Upper lobe of left lung (tissue), 6 donors: Measurements from ENCODE around the gene AMZ1. TPM values are rescaled to one million over a fixed set of nuclear protein-coding genes. Genes with fewer than 3 reads are reported as not detected.
A peak's percentile ranks its signal among the peaks of the same experiment; 100 is the strongest.

Experiments
- ATAC-seq, 2 donors: fragments of 200-7000 bp; cut with Tn5 transposase; one replicate each; pipeline ENCODE4 v1.9.1; 2022; ENCODE audit warnings: mild to moderate bottlenecking in 2 of 2, moderate library complexity in 2 of 2; ENCODE audit not compliant: low FRiP score in 2 of 2
- DNase-seq, 2 donors: peaks; one replicate each; pipeline ENCODE4 v3.0.0-alpha.2; 2019 to 2020
- H3K27ac ChIP-seq, 4 donors: fragments of 200-600 bp; sonication (generic); one replicate each; pipeline ENCODE4 v1.5.1; 2016 to 2019
- H3K27me3 ChIP-seq, 4 donors: fragments of 200-600 bp; sonication (generic); one replicate each; pipeline ENCODE4 v1.5.1; 2017 to 2019
- H3K36me3 ChIP-seq, 4 donors: fragments of 200-600 bp; sonication (generic); one replicate each; pipeline ENCODE4 v1.5.1; 2016 to 2019
- H3K4me1 ChIP-seq, 4 donors: fragments of 200-600 bp; sonication (generic); one replicate each; pipeline ENCODE4 v1.5.1; 2018 to 2019
- H3K4me3 ChIP-seq, 4 donors: fragments of 200-600 bp; sonication (generic); one replicate each; pipeline ENCODE4 v1.5.1; 2017 to 2019; ENCODE audit warnings: mild to moderate bottlenecking in 2 of 4, moderate library complexity in 1 of 4
- H3K9me3 ChIP-seq, 4 donors: fragments of 200-600 bp; sonication (generic); one replicate each; pipeline ENCODE4 v1.5.1; 2018 to 2019
- EP300 ChIP-seq, 4 donors: sonication (generic); formaldehyde crosslinking; IDR thresholded peaks; one replicate each; pipeline ENCODE4 v1.5.1; 2017; ENCODE audit warnings: antibody characterized with exemption in 4 of 4, control low read depth in 2 of 4
- POLR2A ChIP-seq, 4 donors: fragments of 450-650 bp; IDR thresholded peaks; one replicate each; pipeline ENCODE4 v1.5.1; 2016 to 2017; ENCODE audit warnings: antibody characterized with exemption in 4 of 4, mild to moderate bottlenecking in 2 of 4
- POLR2AphosphoS5 ChIP-seq, 2 donors: sonication (generic); formaldehyde crosslinking; IDR thresholded peaks; one replicate each; pipeline ENCODE4 v1.5.1; 2017; ENCODE audit warnings: antibody characterized with exemption in 2 of 2
- WGBS, 2 donors: methylation state at CpG; one replicate each; pipeline ENCODE4 v1.1.5; 2017 to 2018; 5-methylcytosine and 5-hydroxymethylcytosine counted together
- total RNA-seq, 6 donors: library from RNA; depleted of rRNA in 4 of 6; stranded (reverse); fragments of >200 nt in 4 of 6; gene quantifications; one replicate each; pipeline versions ENCODE4 v1.1.0 to v1.2.1, GENCODE V29; 2016 to 2021
- TF ChIP-seq, protein P1 (sequence below), 6 experiments: fragments of 450-650 bp in 4 of 6; fragments of 200-600 bp in 2 of 6; sonication (generic) in 2 of 6; IDR thresholded peaks; one replicate each; pipeline ENCODE4 v1.5.1; 2016 to 2019; ENCODE audit warnings: antibody characterized with exemption in 6 of 6
- donor health status: DM: no; HTN: no; CAD: no; lungs with moderate emphysema.
- donor health status: DM: no; HTN: yes; CAD: no; lungs with severe emphysema.

The AMZ1 gene
- total RNA-seq, 6 donors from 2014 or later = 0.30 to 16.6 (median 5.3) TPM

- H3K4me1 ChIP-seq = peaks cover 19 to 32% (median 24%) of the 10 kb centered on the region in 4 donors
- WGBS, 2 donors = 93 to 100% methylated on average over 1 to 15 of the region's 15 CpGs
- no peak overlapping the region for H3K27ac ChIP-seq
- ATAC-seq = no peak
- H3K4me3 ChIP-seq = no peak overlapping the region
- no peaks in the 10 kb centered on the region for H3K9me3 ChIP-seq
- H3K27me3 ChIP-seq = no peaks in the 10 kb centered on the region
- TF ChIP-seq EP300 (IDR thresholded peaks at IDR 0.05) (no peak), POLR2AphosphoS5 (IDR thresholded peaks at IDR 0.05) (no peak), POLR2A (IDR thresholded peaks at IDR 0.05) (no peak)
- TF ChIP-seq, protein P1, sequence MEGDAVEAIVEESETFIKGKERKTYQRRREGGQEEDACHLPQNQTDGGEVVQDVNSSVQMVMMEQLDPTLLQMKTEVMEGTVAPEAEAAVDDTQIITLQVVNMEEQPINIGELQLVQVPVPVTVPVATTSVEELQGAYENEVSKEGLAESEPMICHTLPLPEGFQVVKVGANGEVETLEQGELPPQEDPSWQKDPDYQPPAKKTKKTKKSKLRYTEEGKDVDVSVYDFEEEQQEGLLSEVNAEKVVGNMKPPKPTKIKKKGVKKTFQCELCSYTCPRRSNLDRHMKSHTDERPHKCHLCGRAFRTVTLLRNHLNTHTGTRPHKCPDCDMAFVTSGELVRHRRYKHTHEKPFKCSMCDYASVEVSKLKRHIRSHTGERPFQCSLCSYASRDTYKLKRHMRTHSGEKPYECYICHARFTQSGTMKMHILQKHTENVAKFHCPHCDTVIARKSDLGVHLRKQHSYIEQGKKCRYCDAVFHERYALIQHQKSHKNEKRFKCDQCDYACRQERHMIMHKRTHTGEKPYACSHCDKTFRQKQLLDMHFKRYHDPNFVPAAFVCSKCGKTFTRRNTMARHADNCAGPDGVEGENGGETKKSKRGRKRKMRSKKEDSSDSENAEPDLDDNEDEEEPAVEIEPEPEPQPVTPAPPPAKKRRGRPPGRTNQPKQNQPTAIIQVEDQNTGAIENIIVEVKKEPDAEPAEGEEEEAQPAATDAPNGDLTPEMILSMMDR (IDR thresholded peaks at IDR 0.05) = no peak
- peaks cover 0 to 49% (median 34%) of the 10 kb centered on the region in 4 donors for H3K36me3 ChIP-seq
- DNase-seq = peak in 1 of 2 donors; percentile 72
Measured at GRCh38 chr7:2647594-2648172, 40.3 kb upstream of the AMZ1 start.

DNA sequence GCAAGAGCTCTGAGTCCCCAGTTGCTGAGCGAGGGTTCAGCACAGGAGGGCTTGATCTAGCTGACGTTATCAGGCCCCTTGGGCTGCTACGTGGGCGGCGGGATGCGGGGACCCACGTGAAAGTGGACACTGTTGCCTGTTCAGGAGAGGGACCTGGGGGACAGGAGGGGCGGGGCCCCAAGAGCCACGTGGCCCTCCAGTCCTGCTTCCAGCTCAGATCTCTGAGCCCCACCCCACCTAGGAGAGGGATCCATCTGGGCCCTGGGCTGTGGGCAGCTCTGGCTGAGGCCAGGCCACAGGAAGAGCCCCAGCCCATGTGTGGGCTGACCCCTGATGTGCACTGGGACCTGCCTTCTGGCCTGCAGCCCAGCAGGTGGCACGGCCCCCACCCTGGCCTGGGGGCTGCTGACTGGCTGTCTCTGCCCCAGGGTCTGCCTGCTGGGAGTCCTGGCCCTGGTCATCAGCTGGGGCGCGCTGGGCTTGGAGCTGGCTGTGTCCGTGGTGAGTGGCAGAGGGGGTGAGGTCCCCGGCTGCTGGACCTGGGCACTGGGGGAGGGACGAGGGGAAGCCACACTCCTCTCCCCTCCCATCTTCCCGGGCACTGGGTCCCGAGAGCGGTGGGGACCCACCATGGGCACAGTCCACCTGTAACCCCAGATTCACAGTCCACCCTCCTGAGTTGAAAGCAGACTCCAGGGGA, 38.7 kb upstream of the AMZ1 start:
- peaks cover 10 to 16% (median 15%) of the 10 kb centered on the region in 4 donors for H3K4me1 ChIP-seq
- DNase-seq (peak in 1 of 2 donors; percentile 68), ATAC-seq (no peak)
- H3K27me3 ChIP-seq = no peaks in the 10 kb centered on the region
- H3K9me3 ChIP-seq = no peaks in the 10 kb centered on the region
- no peak for TF ChIP-seq POLR2A (IDR thresholded peaks at IDR 0.05)
- TF ChIP-seq EP300 (IDR thresholded peaks at IDR 0.05) = no peak
- TF ChIP-seq, protein P1 (IDR thresholded peaks at IDR 0.05) = no peak
- TF ChIP-seq POLR2AphosphoS5 (IDR thresholded peaks at IDR 0.05) = no peak
- peaks cover 0 to 54% (median 34%) of the 10 kb centered on the region in 4 donors for H3K36me3 ChIP-seq
- no peak overlapping the region for H3K4me3 ChIP-seq
- WGBS, 2 donors = 89 to 93% methylated on average over 5 to 13 of the region's 18 CpGs
- H3K27ac ChIP-seq = no peak overlapping the region

DNA sequence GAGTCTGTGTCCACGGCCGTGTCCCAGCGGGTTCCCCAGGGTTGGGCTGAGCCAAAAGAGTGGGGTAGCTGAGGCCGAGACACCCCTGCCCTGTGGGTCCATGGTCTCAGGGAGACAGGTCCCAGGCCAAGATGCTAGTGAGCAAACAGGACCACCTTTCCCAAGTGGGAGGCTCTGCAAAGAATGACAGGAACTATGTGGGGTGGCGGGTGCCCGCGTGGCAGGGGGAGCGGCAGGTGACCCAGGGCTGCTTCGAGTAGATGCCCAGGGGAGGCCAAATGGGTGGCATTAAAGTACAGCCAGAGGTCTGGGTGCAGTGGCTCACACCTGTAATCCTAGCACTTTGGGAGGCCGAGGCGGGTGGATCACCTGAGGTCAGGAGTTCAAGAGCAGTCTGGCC, 38.0 kb upstream of the AMZ1 start:
- H3K36me3 ChIP-seq = peaks cover 0 to 54% (median 34%) of the 10 kb centered on the region in 4 donors
- no peak for ATAC-seq
- no peaks in the 10 kb centered on the region for H3K27me3 ChIP-seq
- H3K9me3 ChIP-seq = no peaks in the 10 kb centered on the region
- H3K4me1 ChIP-seq = peaks cover 3 to 9% (median 8%) of the 10 kb centered on the region in 4 donors
- no peak overlapping the region for H3K27ac ChIP-seq
- TF ChIP-seq POLR2A (IDR thresholded peaks at IDR 0.05) (no peak), EP300 (IDR thresholded peaks at IDR 0.05) (no peak), POLR2AphosphoS5 (IDR thresholded peaks at IDR 0.05) (no peak)
- TF ChIP-seq, protein P1 (IDR thresholded peaks at IDR 0.05) = no peak
- DNase-seq = peak in 1 of 2 donors; percentile 68
- WGBS, 2 donors = 88 to 90% methylated on average over 8 to 9 of the region's 11 CpGs
- no peak overlapping the region for H3K4me3 ChIP-seq

DNA sequence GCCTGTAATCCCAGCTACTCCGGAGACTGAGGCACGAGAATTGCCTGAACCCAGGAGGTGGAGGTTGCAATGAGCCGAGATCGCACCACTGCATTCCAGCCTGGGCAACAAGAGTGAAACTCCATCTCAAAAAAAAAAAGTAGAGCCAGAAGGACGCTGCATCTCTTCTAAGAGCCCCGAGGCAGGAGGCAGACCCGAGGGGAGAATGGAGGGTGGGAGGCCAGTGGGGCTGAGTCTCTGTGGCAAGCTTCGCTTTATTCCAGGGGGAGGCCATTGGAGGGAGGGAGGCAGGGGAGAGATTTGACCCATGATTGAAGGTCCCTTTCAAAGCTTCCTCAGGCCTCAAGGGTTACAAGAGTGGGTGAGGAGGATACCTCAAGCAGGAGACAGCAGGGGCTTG, 37.6 kb upstream of the AMZ1 start:
- DNase-seq (no peak), ATAC-seq (no peak)
- Histone ChIP-seq H3K27me3 (no peaks in the 10 kb centered on the region), H3K4me1 (peaks cover 0 to 4% (median 3%) of the 10 kb centered on the region in 4 donors), H3K36me3 (peaks cover 0 to 59% (median 34%) of the 10 kb centered on the region in 4 donors), H3K4me3 (no peak overlapping the region), H3K9me3 (no peaks in the 10 kb centered on the region), H3K27ac (no peak overlapping the region)
- 66 to 88% methylated on average over 8 of the region's 8 CpGs for WGBS, 2 donors
- TF ChIP-seq POLR2A (IDR thresholded peaks at IDR 0.05) = no peak
- TF ChIP-seq, protein P1 (IDR thresholded peaks at IDR 0.05) = no peak
- no peak for TF ChIP-seq EP300 (IDR thresholded peaks at IDR 0.05)
- TF ChIP-seq POLR2AphosphoS5 (IDR thresholded peaks at IDR 0.05) = no peak
